SJSA1 (cell line): ENCODE results near the gene DDX43. TPM values are rescaled to one million over a fixed set of nuclear protein-coding genes. Genes with fewer than 3 reads are reported as not detected.

Source experiments
- DNase-seq, 2 experiments: peaks; one replicate each; pipeline ENCODE4 v3.0.0-alpha.2; 2015 to 2020; ENCODE audit warnings: low spot score in 2 of 2, low read depth in 1 of 2
- H3K27ac ChIP-seq: fragments of 250-450 bp; sonication (Bioruptor Pico); 2 replicates; pipeline ENCODE4 v1.5.1; 2020; ENCODE audit warnings: mild to moderate bottlenecking, moderate library complexity
- H3K27me3 ChIP-seq: fragments of 250-450 bp; sonication (Bioruptor Pico); replicated peaks from 2 replicates; pipeline ENCODE4 v1.5.1; 2020; ENCODE audit warnings: mild to moderate bottlenecking, moderate library complexity
- H3K36me3 ChIP-seq: fragments of 250-450 bp; sonication (Bioruptor Pico); 2 replicates; pipeline ENCODE4 v1.5.1; 2020; ENCODE audit warnings: mild to moderate bottlenecking
- H3K4me1 ChIP-seq: fragments of 250-450 bp; sonication (Bioruptor Pico); replicated peaks from 2 replicates; pipeline ENCODE4 v1.6.1; 2021; ENCODE audit warnings: mild to moderate bottlenecking
- H3K4me3 ChIP-seq: fragments of 250-450 bp; sonication (Bioruptor Pico); 2 replicates; pipeline ENCODE4 v1.5.1; 2020; ENCODE audit warnings: mild to moderate bottlenecking
- H3K9me3 ChIP-seq: fragments of 250-450 bp; sonication (Bioruptor Pico); replicated peaks from 2 replicates; pipeline ENCODE4 v1.5.1; 2020; ENCODE audit warnings: mild to moderate bottlenecking
- total RNA-seq: library from RNA; depleted of rRNA; stranded (reverse); fragments of >200 nt; shearing (Covaris generic); gene quantifications from 2 replicates; pipeline ENCODE4 v1.2.3, GENCODE V29; 2014; rRNA removed

DDX43 gene
- total RNA-seq: not detected in 2 replicates

DNA sequence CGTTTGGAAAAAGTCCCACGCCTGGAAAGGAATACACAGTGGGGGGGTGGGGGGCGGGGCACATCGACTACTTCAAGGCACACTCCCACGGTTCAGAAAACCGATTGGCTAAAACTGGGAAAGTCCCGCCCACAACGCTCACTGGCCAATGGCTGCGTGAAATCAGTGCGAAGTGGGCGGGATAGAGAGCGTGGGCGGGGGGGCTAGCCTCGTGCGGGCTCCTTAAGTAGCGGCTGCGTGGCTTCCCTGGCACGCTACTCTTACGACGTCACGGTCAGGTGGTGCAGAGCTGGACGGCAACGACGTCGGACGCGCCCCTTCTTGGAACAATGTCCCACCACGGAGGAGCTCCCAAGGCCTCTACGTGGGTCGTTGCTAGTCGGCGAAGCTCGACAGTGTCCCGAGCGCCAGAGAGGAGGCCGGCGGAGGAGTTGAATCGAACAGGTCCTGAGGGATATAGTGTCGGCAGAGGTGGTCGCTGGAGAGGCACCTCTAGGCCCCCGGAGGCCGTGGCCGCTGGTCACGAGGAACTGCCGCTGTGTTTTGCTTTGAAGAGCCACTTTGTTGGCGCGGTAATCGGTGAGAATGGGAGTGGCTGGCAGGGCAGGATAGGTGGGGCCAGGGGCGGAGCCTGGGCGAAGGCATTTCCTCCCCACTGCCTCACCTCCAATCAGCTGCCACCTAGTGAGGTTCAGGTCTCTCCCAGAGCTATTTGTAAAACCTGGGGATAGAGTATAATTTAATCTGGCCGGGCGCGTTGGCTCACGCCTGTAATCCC lies at the start of gene DDX43:
TSS of gene DDX43 (plus strand) at position 252 of the 778 bp plus-strand sequence. CDS start at position 330, 78 bp downstream.
- Histone ChIP-seq H3K27ac (no peak within 1 kb of the TSS), H3K36me3 (no peaks in the 10 kb centered on the region), H3K9me3 (no peaks in the 10 kb centered on the region), H3K27me3 (no peaks in the 10 kb centered on the region), H3K4me1 (no peaks in the 10 kb centered on the region), H3K4me3 (no peak within 1 kb of the TSS)
- DNase-seq: no peak

DNA sequence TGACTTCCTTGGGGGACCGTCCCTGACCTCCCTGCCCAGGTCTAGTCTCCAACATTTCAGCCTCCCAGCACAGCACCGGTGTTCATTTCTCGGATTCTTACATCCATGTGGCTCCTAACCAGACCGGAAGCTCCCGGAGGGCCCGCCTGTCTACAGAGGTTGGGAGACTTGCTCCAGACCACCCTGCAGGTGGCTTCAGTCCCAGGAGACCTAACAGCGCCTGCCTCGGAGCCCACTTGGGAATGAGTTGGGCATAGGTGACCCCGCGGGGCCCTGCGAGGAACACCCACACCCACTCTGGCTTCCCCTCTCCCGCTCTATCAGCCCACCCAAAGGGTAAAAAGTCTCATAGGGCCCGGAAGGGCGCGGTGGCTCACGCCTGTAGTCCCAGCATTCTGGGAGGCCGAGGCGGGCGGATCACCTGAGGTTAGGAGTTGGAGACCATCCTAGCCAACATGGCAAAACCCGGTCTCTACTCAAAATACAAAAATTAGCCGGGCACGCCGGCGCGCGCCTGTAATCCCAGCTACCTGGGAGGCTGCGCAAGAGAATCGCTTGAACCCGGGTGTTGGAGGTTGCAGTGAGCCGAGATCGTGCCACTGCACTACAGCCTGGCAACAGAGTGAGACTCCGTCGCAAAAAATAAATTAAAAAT lies 46.0 kb upstream of the DDX43 start:
- no peaks in the 10 kb centered on the region for H3K36me3 ChIP-seq

DNA sequence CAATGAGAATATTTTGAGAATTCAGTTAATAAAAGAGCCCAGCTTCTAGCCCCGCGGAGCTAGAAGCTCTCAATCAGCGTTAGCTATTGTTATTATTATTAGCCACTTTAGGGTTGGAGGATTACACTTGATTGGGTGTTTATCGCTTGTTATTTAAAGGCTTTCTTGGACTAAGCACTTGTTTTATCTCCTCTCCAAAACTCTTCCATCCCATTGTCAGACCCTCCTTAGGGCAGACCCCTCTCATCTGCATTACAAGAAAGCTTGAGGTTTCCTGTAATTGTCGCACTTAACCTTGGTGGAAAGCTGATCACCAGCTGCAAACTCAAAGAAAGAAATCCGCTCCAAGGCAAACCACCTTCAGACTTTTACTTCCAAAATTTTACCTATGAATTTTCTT lies 45.3 kb upstream of the DDX43 start:
- Histone ChIP-seq H3K36me3 (no peaks in the 10 kb centered on the region), H3K27ac (no peak overlapping the region), H3K27me3 (0 out of 2 replicates have a peak, but pooled peaks cover 3% of the 10 kb centered on the region), H3K4me3 (no peak overlapping the region), H3K9me3 (no peaks in the 10 kb centered on the region), H3K4me1 (no peaks in the 10 kb centered on the region)
- DNase-seq: no peak

More for the DNA sequence above, 46.0 kb upstream of the DDX43 start:
- H3K9me3 ChIP-seq: no peaks in the 10 kb centered on the region
- no peak overlapping the region for H3K4me3 ChIP-seq
- no peak overlapping the region for H3K27ac ChIP-seq
- no peak for DNase-seq
- H3K27me3 ChIP-seq: peaks cover 5% of the 10 kb centered on the region; the same call in 1 of the 2 replicates
- H3K4me1 ChIP-seq: no peaks in the 10 kb centered on the region

DNA sequence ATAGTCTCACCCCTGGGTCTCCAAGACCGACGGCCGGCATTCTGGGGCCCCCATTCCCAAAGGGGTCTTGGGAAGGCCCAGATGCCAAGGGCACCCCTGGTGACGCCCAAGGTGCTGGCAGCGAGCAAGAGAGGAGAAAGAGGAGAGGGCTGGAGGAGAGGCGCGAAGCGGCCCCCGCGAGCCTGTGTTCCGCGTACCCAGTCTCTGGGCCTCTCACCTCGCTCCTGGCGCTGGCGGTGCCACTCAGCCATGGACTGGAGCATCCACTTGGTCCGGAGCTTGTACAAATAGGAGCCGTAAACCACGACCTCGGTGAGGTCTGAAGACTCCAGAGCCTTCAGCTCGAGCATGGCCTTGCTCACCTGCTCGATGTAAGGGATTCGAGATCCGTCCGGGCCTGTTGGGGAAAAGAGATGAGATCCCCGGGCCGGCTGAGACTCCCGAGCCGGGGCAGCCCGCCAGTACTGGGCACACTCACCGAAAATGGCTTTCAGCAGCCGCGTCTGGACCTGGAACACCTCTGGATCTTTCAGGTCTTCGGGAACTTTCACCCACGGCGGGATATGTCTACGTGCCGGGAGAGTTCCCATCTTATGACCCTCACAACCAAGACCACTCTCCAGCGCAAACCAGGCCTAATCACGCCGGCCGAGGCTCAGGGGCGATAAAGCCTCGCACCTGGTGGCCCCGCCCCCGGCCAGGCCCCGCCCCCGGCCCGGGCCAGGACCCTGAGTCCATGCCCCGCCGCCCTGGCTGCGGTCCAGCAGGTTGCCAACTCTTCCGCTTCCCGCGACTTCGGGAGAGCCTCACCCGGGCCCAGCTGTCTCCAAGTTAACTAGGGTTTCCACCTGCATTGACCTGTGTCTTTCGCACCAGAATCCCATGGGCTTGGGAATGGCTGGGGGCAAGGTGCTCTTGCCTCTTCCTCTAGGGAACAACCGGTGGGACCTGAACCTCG lies 40.7 kb upstream of the DDX43 start, which contains the start of gene DPPA5:
TSS of gene DPPA5 (minus strand) at position 641 of the 958 bp plus-strand sequence. CDS start at position 590, 51 bp downstream.
- no peak within 1 kb of the TSS for H3K4me3 ChIP-seq
- no peak for DNase-seq
- no peaks in the 10 kb centered on the region for H3K4me1 ChIP-seq
- H3K27me3 ChIP-seq: no peaks in the 10 kb centered on the region
- no peak within 1 kb of the TSS for H3K27ac ChIP-seq
- no peaks in the 10 kb centered on the region for H3K36me3 ChIP-seq
- H3K9me3 ChIP-seq: no peaks in the 10 kb centered on the region

DNA sequence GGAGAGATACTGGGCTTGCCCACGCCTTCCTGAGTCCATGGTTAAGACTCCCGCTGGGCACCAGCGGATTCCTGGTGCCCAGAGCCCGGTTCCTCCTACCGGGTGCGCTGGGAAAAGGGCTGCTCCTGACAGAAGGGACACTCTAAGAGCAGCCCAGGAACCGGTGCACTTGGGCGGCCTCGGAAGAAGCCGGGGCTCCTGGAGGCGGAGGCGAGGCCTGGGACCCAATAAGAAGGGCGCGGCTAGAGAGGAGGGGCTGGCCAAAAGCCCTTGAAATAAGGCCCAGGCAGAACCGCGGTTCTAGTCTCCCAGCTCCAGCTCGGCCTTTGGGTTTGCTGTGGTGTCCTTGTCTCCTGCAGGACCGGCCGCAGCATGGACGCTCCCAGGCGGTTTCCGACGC lies 32.3 kb upstream of the DDX43 start, which contains the start of gene KHDC3L:
TSS of gene KHDC3L (plus strand) at position 301 of the 400 bp plus-strand sequence. CDS start at position 373, 72 bp downstream.
- H3K27me3 ChIP-seq: no peaks in the 10 kb centered on the region
- H3K9me3 ChIP-seq: no peaks in the 10 kb centered on the region
- H3K4me1 ChIP-seq: no peaks in the 10 kb centered on the region
- H3K27ac ChIP-seq: no peak within 1 kb of the TSS
- no peak for DNase-seq
- no peaks in the 10 kb centered on the region for H3K36me3 ChIP-seq
- H3K4me3 ChIP-seq: no peak within 1 kb of the TSS

DNA sequence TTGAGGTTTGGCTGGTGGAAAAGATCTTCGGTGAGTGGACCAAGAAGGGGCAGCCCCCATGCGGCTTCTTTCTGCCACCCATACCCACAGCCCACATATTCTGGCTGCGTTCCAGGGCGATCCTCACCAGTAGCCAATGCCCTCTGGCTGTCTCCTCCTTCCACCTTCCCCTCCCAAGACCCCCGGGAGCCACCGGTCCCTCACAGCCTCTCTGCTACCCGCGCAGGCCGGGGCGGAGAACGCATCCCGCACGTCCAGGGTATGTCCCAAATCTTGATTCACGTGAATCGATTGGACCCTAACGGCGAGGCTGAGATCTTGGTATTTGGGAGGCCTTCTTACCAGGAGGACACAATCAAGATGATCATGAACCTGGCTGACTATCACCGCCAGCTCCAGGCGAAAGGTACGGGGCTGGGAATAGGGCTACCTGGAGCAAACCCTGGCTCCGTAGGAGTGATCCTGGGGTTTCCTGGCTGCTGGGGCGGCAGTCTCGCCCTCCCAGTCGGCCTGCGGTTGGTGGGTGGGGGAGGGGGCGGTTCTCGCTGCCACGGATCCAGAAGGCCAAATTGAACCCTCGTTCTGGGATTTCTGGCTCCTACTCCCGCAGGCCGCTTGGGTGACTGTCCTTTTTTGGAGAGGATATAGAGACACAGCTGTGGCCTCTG lies 31.6 kb upstream of the DDX43 start:
- H3K27ac ChIP-seq: no peak overlapping the region
- no peak overlapping the region for H3K4me3 ChIP-seq
- no peak for DNase-seq
- H3K27me3 ChIP-seq: no peaks in the 10 kb centered on the region
- no peaks in the 10 kb centered on the region for H3K4me1 ChIP-seq
- no peaks in the 10 kb centered on the region for H3K36me3 ChIP-seq
- H3K9me3 ChIP-seq: no peaks in the 10 kb centered on the region

DNA sequence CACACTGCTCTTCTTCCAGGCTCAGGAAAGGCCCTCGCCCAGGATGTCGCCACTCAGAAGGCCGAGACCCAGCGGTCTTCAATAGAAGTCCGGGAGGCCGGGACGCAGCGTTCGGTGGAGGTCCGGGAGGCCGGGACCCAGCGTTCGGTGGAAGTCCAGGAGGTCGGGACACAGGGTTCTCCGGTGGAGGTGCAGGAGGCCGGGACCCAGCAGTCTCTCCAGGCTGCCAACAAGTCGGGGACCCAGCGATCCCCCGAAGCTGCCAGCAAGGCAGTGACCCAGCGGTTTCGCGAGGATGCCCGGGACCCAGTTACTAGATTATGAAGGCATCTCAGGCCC lies 31.1 kb upstream of the DDX43 start:
- Histone ChIP-seq H3K27me3 (no peaks in the 10 kb centered on the region), H3K4me1 (no peaks in the 10 kb centered on the region), H3K27ac (no peak overlapping the region), H3K4me3 (no peak overlapping the region), H3K36me3 (no peaks in the 10 kb centered on the region), H3K9me3 (no peaks in the 10 kb centered on the region)
- DNase-seq: no peak

DNA sequence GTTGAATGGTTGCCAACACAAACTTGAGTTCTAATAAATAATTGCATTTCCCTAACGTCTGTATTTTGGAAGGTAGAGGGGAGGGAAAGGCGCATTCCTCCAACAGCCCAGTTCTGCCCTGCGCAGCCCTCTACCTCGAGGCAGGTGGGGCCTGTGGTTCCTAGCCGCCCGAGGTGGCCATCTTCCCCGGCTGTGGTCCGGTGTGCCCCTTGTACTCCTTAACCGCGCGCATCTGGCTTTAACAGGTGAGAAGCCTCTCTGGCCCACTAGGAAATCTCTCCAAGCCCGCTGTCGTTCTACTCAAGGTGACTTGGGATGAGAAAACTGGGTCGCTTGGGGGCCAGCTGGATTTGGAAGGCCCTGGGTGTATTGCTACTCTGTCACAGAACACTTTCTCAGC lies 30.5 kb upstream of the DDX43 start:
- Histone ChIP-seq H3K27ac (no peak overlapping the region), H3K4me1 (no peaks in the 10 kb centered on the region), H3K4me3 (no peak overlapping the region), H3K9me3 (no peaks in the 10 kb centered on the region), H3K27me3 (no peaks in the 10 kb centered on the region), H3K36me3 (no peaks in the 10 kb centered on the region)
- DNase-seq: no peak

DNA sequence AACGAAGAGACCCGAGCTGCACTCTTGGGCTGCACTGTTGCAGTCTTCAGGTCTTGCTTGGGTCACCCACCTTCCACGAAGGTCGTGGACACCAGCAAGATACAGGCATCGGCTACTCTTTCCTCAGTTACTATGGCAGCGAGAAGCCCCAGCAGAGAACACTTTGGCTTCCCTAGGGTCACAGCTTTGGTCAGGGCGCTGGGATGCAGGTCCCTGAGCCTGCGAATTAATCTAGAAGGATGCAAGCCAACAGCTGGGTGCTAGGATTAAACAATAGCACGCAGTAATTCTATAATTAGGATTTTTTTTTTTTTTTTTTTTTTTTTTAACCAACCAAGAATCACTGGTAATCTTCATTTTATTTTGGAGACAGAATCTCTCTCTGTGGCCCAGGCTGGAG lies 30.1 kb upstream of the DDX43 start:
- Histone ChIP-seq H3K4me1 (no peaks in the 10 kb centered on the region), H3K36me3 (no peaks in the 10 kb centered on the region), H3K27ac (no peak overlapping the region), H3K9me3 (no peaks in the 10 kb centered on the region), H3K4me3 (no peak overlapping the region), H3K27me3 (no peaks in the 10 kb centered on the region)
- no peak for DNase-seq

DNA sequence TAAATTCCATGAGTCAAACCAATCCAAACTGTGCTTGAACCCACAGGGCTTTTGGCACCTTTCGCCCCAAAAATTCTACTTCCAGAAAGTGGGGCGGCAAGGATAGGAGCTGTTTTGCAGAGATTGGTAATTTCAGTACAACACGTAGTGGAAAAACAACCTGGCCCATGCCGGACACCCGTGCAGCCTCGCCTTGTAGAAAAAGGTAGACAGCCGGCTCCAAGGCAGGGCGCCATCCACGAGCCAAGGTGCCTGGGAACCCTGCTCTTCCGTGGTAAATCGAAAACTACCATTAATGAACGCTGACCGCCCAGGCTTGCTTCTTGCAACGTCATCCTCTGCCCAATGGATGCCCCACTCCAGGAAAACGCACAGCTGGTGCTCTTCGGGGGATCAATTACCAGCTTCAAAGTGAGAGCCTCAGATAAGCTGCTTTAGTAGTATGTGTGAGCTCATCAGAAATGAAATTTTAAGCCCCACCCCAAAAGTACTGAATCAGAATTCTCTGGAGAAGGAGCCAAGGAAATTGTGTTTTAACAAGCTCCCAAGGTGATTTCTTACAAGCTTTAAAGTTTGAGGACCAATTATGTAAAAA lies 26.8 kb upstream of the DDX43 start:
- H3K27me3 ChIP-seq: no peaks in the 10 kb centered on the region
- no peak for DNase-seq
- H3K27ac ChIP-seq: no peak overlapping the region
- H3K4me1 ChIP-seq: no peaks in the 10 kb centered on the region
- no peaks in the 10 kb centered on the region for H3K36me3 ChIP-seq
- no peak overlapping the region for H3K4me3 ChIP-seq
- no peaks in the 10 kb centered on the region for H3K9me3 ChIP-seq

DNA sequence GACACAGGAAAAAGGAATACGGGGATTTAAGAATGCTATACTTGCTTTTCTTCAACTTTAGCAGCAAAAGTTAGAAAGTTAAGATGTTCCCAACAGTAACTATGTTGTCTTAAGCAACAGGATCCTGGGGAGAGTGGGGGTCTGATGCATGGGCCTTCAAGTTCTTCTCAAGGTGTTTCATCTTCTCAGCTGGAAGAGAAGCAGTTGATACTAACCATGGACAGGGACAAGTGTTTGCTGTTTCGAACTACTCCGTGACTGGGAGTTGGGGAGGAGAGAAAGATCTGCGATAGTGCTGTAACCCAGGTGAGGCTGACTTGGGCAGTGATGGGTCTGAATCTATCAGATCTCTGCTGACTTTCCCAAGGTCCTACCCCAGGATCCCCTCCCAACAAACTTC lies 26.0 kb upstream of the DDX43 start:
- no peaks in the 10 kb centered on the region for H3K27me3 ChIP-seq
- DNase-seq: no peak
- H3K27ac ChIP-seq: no peak overlapping the region
- no peaks in the 10 kb centered on the region for H3K9me3 ChIP-seq
- no peaks in the 10 kb centered on the region for H3K36me3 ChIP-seq
- H3K4me1 ChIP-seq: no peaks in the 10 kb centered on the region
- H3K4me3 ChIP-seq: no peak overlapping the region

DNA sequence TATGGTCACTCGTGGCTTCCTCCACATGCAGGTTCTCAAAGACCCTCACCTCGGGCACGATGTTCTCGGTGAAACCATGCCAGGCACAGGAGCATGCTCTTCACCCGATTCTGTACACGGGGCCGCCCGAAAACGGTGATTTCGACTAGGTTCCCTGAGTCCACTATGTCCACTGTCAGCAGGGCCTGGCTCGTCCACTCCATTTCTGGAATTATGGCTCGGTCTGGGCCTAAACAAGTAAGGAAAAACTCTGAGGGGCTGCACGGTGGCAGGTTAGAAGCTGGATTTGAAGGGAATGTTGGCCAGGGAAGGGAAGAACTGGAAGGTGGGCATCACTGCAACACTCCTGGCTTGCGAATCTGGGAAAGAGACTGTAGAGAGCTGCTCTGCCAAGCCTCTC lies 25.5 kb upstream of the DDX43 start:
- Histone ChIP-seq H3K4me3 (no peak overlapping the region), H3K27me3 (no peaks in the 10 kb centered on the region), H3K27ac (no peak overlapping the region), H3K9me3 (no peaks in the 10 kb centered on the region), H3K4me1 (no peaks in the 10 kb centered on the region), H3K36me3 (no peaks in the 10 kb centered on the region)
- no peak for DNase-seq

DNA sequence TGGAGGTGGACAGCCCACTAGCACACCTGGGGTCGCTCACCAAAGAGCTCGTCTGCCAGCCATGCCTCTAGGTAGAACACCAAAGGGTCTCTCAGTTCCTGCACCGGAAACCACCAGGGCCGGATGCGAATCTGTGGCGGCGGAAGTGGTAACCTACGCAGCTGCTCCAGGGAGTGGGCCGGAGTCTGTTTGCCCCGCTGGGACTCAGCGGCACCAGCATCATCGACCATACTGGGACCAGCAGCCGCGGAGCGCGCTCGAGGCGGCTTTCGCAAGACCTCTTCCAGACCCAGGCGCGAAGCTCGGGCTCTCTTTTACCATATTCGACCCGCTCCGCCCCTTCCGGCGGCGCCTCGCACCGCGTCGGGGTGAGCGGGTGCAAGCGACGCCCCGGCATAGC lies 25.1 kb upstream of the DDX43 start, which contains the start of gene OOEP:
TSS of gene OOEP (minus strand) at position 335 of the 400 bp plus-strand sequence. CDS start at position 230, 105 bp downstream.
- H3K4me3 ChIP-seq: no peak within 1 kb of the TSS
- no peaks in the 10 kb centered on the region for H3K4me1 ChIP-seq
- H3K27me3 ChIP-seq: no peaks in the 10 kb centered on the region
- no peaks in the 10 kb centered on the region for H3K36me3 ChIP-seq
- no peak within 1 kb of the TSS for H3K27ac ChIP-seq
- H3K9me3 ChIP-seq: no peaks in the 10 kb centered on the region
- no peak for DNase-seq
